GM18502 (cell line): ENCODE results near the gene SOX6.

Experiments
- ATAC-seq: cut with Tn5 transposase; IDR thresholded peaks from one replicate; pipeline ENCODE4 v1.9.1; 2021; ENCODE audit warnings: mild to moderate bottlenecking; ENCODE audit not compliant: unreplicated experiment, poor library complexity

SOX6 gene

GRCh38 chr11:16367252-16367651 lies 10.9 kb upstream of the SOX6 start:
- ATAC-seq: peak; percentile 74

- no peak for ATAC-seq
These were observed 9.4 kb upstream of the SOX6 start for GRCh38 chr11:16365581-16366228.

GRCh38 chr11:16364254-16364653 lies 7.9 kb upstream of the SOX6 start:
- ATAC-seq: no peak

- ATAC-seq: no peak
These were observed 7.4 kb upstream of the SOX6 start for GRCh38 chr11:16363706-16364105.

- no peak for ATAC-seq
These were observed 4.9 kb upstream of the SOX6 start for GRCh38 chr11:16361108-16361865.

GRCh38 chr11:16359369-16359768 lies 3.0 kb upstream of the SOX6 start:
- ATAC-seq: no peak

- no peak for ATAC-seq
These were observed 2.4 kb upstream of the SOX6 start for GRCh38 chr11:16358726-16359125.

GRCh38 chr11:16357775-16358174 lies 1.4 kb upstream of the SOX6 start:
- no peak for ATAC-seq

GRCh38 chr11:16356761-16357393 lies 531 bp upstream of the SOX6 start:
- no peak for ATAC-seq

- ATAC-seq: no peak
These were observed 3.6 kb downstream of the SOX6 start for GRCh38 chr11:16352707-16353106.

GRCh38 chr11:16350125-16350524 lies 6.2 kb downstream of the SOX6 start:
- no peak for ATAC-seq

- ATAC-seq: no peak
These were observed 8.2 kb downstream of the SOX6 start for GRCh38 chr11:16347928-16348685.

- no peak for ATAC-seq
These were observed 9.4 kb downstream of the SOX6 start for GRCh38 chr11:16346975-16347374.

- no peak for ATAC-seq
These were observed 14.5 kb downstream of the SOX6 start for GRCh38 chr11:16341853-16342252.

- no peak for ATAC-seq
These were observed 18.0 kb downstream of the SOX6 start for GRCh38 chr11:16338393-16338792.

GRCh38 chr11:16337421-16338213 lies 18.7 kb downstream of the SOX6 start:
- ATAC-seq: no peak

- no peak for ATAC-seq
These were observed 19.6 kb downstream of the SOX6 start for GRCh38 chr11:16336721-16337120.

GRCh38 chr11:16336204-16336603 lies 20.1 kb downstream of the SOX6 start:
- no peak for ATAC-seq

- no peak for ATAC-seq
These were observed 20.9 kb downstream of the SOX6 start for GRCh38 chr11:16335236-16335962.
